NCI-H2171 (cell line): ENCODE measurements around the gene ETV2.
"Not testable (repeated sequence)": the region's sequence is repeated elsewhere in the genome, so short reads cannot be mapped to it uniquely, and the experiment has no call there.

Source experiments
- DNase-seq: peaks from one replicate; lab custom pipeline; 2025; lab: John Stamatoyannopoulos, UW

The ETV2 gene

DNA sequence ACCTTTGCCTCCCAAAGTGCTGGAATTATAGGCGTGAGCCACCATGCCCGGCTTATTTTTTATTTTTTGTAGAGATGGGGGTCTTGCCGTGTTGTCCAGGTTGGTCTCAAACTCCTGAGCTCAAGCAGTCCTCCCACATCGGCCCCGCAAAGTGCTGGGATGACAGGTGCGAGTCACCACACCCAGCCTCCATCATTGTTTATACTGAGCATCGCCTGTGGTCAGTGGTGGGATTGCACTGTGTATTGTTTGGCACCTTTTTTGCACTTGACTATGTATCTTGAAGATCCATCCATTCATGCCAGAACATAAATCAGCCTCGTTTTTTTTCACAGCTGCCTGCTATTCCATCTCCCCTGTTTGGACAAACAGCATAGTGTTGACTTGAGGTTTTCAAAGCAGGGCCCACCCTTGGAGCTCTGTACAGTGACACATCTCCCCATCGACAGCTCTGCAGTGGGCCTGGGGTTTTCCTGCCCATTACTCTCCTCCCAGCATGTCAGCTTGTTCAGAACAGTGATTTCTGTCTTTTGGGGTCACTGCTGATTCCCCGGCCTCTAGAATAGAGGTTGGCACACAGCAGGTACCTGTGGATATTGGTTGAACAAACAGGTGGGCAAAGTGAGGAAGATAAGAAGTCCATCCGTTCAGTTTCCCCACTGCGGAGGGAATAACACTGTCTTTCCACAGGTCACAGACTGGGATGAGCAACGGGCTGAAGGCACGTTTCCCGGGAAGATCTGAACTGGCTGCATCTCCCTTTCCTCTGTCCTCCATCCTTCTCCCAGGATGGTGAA is 16.6 kb downstream of the ETV2 start:
- no peak for DNase-seq

DNA sequence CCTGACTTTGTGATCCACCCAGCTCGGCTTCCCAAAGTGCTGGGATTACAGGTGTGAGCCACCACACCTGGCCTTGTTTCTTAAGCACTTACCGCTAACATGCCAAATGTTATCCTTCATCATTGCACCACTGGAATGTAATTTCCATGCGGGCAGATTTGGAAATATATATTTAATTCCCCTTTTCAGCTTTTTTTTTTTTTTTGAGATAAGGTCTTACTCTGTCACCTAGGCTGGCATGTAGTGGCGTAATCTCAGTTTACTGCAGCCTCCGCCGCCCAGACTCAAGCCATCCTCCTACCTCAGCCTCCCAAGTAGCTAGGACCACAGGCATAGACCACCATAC is 20.4 kb downstream of the ETV2 start:
- DNase-seq, result no peak

DNA sequence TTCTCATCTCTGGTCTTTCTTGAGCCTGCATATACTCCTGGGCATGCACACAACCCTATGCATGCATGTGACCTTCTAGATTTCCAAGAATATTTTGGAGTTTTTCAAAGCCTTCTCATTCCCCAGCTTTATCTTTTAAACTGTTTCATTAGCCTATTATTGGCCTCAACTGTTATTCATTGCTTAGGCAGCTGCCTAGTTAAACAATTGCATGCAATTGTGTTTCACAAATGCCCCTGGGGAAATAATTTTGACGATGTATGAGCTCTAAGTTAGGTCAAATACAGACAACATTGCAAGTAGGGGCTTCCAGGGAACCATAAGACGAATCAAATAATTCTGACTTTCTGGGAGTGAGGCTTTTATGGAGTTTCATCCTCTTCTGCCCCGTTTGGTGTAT is 22.4 kb downstream of the ETV2 start:
- no peak for DNase-seq

DNA sequence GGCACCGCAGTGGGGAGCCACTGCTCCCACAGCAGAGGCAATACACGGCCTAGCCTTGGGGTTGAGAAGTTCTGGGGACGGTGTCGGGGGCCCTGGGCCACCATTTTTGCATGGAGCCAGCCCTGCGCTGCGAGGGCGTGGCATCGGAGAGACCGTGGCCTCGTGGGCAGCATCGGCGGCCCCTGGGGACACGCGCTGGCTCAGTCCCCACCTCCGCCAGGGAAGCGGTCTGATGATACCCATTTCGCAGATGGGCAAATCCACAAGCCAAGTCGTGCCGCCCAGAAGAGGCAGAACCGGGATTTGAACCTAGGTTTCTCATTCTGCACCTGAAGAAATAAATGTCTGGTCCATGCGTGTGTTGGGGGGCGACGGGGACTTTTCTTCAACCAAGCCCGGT is 23.6 kb downstream of the ETV2 start:
- DNase-seq, result no peak

DNA sequence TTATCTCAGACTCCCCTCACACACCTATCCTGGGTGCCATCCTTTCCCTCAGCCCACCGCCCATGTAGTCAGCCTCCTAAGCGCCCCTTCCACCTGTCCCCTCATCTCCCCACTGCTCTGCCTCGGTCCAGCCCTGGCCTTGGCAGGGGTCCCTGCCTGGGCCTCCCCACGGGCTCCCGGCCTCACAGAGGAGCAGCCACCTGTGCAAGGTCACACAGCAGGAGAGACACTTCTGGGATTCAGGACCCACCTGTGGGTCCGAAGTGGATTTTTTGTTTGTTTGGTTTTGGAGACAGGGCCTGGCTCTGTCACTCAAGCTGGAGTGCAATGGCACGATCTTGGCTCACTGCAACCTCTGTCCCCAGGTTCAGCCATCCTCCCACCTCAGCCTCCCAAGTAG is 24.1 kb downstream of the ETV2 start:
- DNase-seq, result no peak

DNA sequence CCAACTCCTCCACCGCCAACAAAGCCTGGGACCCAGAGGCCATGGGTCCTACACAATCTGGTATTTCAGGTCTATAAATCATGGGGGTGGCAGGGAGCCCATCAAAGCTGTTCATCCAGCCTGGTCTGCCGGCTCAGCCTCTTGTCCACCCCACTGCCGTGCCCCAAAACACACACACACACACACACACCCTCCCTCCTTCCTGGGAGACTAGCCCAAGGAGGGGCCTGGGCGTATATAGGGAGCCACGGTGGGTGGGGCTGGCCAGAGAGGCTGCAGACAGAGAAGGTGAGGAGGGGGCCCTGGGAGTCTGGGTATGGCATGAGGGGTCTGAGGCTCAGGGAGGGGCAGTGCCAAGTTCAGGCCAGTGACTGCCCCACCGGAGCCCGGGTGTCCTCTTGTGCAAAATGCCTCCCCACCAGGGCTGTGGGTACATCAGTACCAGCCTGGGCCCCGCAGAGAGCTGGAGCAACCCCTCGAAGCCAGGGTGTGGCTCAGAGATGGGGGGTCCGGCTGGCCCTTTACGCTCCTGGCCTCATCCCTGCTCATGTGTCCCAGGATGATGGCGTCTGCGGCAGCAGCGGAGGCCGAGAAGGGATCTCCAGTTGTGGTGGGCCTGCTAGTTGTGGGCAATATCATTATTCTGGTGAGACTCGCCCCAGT is 24.8 kb downstream of the ETV2 start, which contains the start of gene UPK1A:
Gene UPK1A (plus strand): TSS at position 267 of the 663 bp plus-strand sequence. CDS start 296 bp downstream, at position 563.
- no peak for DNase-seq

DNA sequence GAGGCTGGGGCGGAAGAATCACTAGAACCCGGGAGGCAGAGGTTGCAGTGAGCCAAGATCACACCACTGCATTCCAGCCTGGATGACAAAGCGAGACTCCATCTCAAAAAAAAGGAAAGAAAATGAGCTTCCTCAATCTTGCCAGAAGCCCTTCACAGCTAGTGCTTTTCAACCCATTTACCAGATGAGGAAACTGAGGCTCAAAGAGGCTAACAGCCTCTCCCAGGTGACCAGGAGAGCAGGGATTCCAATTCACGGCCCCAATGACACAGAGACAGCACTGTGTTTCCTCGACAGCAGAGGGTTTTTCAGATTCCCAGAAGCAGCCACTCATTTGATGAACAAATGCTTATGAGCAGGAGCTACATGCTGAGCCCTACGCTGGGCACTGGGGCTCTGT is 28.0 kb downstream of the ETV2 start:
- no peak for DNase-seq

DNA sequence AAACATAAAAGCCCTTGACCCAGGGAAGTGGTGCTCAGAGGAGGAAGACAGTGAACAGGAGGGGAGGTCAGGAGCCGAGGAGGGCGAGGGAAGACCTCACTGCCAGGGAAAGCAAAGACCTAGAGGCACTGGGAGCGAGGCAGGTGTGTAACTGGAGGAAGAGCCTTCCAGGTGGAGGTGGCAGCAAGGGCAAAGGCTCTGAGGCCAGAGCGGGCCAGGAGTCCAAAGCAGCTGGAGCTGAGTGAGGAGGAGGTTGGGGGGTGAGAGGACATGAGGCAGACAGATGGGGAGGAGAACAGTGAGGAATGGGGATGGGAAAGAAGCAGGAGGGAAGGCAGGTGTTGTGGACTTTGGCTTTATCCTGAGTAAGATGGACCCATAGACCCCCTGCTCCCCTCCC is 28.4 kb downstream of the ETV2 start:
- no peak for DNase-seq

DNA sequence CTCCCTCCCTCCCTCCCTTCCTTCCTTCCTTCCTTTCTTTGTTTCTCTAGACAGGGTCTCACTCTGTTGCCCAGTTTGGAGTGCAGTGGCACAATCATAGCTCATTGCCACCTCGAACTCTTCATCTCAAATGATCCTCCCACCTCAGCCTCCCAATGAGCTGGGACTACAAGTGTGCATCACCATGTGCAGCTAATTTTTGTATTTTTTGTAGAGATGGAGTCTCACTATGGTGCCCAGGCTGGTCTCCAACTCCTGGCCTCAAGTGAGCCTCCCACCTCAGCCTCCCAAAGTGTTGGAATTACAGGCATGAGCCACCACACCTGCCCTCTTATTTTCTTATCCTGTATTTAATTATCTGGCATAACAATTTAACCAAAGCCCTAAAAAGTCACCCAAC is 29.1 kb downstream of the ETV2 start:
- DNase-seq, result no peak

DNA sequence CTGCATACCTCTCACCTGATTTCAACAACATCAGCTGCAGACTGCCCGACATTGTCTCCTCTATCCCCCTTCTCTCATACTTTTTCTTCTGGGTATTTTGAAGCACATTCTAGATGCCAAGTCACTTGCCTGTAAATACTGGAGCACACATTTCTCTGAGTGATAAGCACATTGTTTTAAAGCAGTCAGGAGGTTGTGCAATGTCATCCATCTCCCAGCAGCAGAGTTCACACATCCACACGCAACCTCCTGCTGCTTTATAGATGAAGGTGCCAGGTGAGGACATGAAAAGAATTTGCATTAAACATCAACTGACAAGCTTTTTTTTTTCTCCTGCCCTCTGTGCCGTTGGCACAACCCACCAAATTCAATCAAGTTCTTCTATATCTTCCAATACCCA is 30.3 kb downstream of the ETV2 start:
- DNase-seq, result no peak

DNA sequence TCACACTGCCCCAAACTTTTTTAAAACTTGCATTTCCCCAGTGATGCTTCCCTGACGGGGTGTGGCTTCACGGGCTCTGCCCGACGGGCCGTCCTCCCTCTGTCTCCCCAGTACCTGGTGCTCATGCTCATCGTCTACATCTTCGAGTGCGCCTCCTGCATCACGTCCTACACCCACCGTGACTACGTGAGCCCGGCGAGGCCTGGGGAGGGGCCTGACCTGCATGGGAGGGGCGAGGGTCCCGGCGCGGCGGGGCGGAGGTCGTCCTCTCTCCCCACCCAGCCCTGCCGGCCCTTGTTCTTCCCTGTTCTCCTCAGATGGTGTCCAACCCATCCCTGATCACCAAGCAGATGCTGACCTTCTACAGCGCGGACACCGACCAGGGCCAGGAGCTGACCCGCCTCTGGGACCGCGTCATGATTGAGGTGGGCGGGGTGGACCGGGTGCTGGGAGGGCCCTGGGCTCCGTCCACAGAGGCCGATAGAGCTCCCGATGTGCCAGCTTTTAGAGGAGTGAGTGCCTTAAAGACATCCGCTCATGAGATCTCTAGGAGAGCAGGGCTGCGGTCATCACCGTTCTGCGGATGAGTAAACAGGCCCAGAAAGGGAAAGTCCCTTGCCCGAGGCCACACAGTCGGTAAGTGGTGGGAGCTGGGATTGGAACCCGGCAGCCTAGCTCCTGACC is 31.7 kb downstream of the ETV2 start:
- DNase-seq, result no peak

DNA sequence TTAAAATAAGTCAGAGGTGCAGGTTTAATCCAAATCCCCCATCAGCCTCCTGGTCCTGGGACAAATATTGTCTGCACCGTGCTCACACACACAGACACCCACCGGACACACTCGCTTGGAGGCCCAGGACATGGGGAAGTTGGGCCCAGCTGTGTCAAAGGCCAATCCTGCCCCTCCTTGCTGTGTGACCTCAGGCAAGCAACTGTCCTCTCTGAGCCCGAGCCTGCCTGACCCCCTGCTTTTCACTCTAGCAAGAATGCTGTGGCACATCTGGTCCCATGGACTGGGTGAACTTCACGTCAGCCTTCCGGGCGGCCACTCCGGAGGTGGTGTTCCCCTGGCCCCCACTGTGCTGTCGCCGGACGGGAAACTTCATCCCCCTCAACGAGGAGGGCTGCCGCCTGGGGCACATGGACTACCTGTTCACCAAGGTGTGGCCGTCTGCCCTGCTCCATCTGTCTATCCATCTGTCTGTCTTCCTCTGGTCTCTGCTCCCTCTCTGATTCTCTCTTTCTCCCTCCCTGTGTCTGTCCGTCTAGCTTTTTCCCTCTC is 34.1 kb downstream of the ETV2 start:
- DNase-seq, result no peak

DNA sequence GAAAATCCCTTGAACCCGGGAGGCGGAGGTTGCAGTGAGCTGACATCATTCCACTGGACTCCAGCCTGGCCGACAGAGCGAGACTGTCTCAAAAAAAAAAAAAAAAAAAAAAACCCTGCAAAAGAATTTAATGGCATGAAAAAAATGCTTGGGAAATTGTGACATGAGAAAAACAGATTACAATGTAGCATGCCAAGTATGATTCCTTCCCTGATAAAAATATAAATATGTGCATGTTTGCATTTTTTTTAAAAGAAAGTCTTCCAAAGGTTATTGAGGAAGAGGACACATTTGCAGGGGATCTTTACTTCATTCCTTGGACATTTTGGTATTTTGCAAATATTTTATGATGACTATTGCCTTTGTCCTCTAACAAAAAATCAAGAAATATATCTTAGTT is 48.3 kb downstream of the ETV2 start:
- no peak for DNase-seq

DNA sequence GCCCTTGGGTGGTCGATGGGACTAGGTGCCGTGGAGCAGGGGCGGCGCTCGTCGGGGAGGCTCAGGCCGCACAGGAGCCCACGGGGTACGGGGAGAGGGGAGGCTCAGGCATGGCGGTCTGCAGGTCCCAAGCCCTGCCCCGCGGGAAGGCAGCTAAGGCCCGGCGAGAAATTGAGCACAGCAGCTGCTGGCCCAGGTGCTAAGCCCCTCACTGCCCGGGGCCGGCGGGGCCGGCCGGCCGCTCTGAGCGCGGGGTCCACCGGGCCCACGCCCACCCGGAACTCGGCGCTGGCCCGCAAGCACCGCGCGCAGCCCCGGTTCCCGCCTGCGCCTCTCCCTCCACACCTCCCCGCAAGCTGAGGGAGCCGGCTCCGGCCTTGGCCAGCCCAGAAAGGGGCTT is 49.6 kb downstream of the ETV2 start:
- not testable (repeated sequence) for DNase-seq

DNA sequence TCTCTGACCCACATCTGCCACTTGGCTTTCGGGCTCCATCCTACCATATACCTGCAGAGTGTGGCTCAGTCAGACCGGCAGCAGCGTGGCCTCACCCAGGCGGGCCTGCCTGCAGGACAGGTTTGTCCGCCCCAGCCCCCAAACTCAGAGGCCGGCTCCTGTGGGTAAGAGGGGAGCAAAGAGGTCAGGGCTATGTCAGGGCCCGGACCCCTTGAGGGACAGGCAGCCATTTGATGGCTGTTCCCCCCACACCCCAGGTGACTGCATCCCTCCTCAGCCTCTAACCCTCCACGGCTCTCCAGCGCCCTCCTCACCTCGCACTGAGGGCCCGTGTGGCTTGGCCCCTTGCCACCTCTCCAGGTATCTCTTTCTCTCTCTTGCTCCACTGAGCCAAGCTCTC is 50.5 kb downstream of the ETV2 start:
- no peak for DNase-seq

DNA sequence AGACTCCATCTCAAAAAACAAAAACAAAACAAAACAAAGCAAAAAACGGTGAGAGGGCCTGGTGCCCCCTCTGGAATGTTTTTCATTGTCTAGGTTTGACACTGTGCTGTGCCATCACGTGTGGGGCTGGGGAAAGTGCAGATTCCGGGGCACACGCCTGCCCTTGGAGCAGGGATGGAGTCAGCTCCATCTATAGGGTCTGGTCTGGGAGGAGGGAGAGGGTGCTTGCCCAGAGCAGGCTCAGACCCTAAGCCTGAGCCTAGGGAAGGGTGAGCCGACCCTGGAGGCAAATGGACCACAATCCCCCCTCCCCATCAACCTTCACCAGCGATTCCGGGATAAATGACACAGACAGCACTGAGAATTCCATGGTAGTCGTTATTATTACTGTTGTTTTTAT is 51.9 kb downstream of the ETV2 start:
- no peak for DNase-seq

DNA sequence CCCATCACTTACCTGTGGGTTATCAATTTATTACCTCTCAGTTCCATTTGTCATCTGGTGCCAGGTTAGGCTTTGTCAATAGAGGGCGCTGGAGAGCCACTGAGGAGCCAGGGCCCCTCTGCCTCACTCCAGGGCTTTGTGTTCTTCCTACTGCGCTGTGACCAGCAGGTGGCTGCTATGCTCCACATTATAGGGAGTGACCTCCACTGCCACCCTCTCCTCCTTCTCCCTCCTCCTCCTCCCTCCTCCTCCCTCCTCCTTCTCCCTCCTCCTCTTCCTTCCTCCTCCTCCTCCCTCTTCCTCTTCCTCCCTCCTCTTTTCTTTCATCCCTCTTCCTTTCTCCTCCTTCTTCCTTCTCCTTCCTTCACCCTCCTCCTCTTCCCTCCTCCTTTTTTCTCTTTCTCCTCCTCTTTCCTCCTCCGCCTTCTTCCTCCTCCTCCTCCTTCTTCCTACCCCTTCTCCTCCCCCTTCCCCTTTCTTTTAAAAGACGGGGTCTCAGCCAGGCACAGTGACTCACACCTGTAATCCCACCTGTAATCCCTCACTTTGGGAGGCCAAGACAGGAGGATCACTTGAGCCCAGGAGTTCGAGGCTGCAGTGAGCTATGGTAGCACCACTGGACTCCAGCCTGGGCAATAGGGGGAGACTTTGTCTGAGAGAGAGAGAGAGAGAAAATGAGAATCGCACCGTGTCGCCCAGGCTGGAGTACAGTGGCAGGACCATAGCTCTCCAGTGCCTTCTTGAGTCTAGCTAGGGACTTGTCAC is 52.5 kb downstream of the ETV2 start:
- DNase-seq, result peak; percentile 83
